IPS-NIHi11 (cell line): ENCODE data around the gene MAGEA4.
"Not testable (repeated sequence)": the region's sequence is repeated elsewhere in the genome, so short reads cannot be mapped to it uniquely, and the experiment has no call there.

Experiments used
- DNase-seq: peaks from one replicate; pipeline ENCODE4 v3.0.0; 2012; ENCODE audit warnings: mixed read lengths, low spot score

Gene MAGEA4

GRCh38 chrX:151912780-151913179 is at the start of gene MAGEA4:
Gene MAGEA4, plus strand, starts transcription at chrX:151912889. Its CDS starts 10,776 bp downstream, at chrX:151923665.
- DNase-seq, result no peak

DNA sequence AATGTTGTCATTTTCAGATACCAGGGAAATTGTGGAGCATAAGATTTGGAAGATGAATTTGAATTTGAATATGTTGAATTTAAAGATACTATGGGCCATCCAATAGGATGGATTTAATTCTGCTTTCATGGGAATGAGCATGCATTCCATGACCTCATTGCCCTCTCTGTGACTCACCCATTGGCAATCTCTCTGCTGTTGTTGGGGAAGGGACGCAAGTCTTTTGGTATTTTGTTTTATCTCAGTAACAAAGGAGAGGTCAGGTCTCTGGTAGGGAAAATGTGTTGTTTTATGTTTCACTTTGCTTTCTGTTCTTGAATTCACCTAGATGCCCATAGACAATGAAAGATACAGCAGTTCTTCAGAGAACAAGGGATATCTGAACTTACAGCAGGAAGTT is 42.1 kb upstream of the MAGEA4 start:
- no peak for DNase-seq

- DNase-seq, result no peak
These were observed 41.4 kb upstream of the MAGEA4 start for GRCh38 chrX:151871244-151871643.

DNA sequence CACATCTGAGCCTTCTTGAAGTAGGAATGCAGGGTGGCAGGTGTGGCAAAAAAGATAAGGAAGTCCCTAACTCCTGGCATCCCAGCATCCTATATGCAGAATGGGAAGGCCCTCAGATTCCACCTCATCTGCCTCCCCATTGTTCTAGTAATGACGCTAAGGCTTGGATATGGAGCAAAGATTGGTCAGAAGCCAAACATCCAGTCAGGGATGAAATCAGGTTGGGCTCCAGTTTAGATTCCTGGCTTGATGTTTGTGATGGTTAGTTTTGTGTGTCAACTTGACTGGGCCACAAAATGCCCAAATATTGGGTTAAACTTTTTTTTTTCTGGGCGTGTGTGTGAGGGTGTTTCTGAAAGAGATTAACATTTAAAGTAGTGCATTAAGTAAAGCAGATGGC is 39.6 kb upstream of the MAGEA4 start:
- DNase-seq, result no peak

DNA sequence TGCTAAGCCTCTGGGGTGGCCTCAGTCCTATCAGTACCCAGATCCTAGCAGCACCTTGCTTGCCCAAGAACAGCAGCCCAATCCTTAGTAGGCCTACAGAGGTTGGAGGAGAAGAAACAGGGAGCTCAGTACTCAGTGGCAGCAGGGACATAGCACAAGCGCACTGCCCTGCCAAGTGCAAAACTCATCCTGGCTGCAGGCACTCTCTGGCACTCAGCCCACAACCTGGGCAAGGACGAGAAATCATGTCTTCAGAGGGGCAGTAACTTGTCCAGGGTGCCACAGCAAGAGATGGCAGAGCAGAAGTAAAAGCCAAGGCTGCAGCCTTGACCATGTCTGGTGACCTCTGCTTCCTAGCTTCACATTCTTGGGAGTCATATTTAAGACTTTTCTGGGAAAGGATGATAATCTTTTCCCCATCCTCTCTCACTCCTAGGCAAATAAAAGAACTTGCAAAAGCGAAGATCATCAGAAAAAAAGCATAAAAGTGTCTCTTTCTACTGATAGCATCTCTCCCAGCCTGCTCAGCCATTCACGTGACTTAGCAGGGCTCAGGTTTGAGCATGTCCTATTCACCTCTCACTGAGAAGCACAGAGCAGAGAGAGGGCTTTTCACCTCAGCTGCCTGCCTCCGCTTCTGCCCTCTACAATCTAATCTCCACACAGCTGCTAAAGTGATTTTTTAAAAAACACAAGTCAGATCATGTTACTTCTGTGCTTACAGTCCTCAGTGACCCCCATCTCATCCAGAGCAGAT is 37.2 kb upstream of the MAGEA4 start:
- DNase-seq, result no peak

- DNase-seq, result no peak
These were observed 34.1 kb upstream of the MAGEA4 start for GRCh38 chrX:151878574-151878973.

DNA sequence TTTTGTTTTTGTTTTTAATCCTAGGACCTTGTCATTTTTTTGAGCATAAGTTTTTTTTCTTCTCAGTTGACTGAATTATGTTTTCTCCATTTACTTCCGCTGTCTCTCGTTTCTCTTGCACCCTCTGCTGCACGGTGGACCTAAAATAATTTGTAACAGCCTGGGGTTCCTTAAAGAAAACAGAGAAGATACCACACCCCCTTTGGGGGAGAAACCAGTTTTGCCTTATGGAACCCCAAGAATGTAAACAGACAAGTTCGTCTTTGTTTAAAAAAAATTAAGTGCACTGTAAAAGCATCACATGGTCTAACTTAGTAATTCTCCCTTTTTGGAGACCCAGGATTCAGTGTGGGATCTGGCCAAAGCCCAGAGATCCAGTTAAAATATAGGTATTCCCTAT is 32.8 kb upstream of the MAGEA4 start:
- DNase-seq, result no peak

- no peak for DNase-seq
These were observed 31.8 kb upstream of the MAGEA4 start for GRCh38 chrX:151880895-151881294.

GRCh38 chrX:151889421-151889820 is 23.3 kb upstream of the MAGEA4 start:
- DNase-seq, result no peak

DNA sequence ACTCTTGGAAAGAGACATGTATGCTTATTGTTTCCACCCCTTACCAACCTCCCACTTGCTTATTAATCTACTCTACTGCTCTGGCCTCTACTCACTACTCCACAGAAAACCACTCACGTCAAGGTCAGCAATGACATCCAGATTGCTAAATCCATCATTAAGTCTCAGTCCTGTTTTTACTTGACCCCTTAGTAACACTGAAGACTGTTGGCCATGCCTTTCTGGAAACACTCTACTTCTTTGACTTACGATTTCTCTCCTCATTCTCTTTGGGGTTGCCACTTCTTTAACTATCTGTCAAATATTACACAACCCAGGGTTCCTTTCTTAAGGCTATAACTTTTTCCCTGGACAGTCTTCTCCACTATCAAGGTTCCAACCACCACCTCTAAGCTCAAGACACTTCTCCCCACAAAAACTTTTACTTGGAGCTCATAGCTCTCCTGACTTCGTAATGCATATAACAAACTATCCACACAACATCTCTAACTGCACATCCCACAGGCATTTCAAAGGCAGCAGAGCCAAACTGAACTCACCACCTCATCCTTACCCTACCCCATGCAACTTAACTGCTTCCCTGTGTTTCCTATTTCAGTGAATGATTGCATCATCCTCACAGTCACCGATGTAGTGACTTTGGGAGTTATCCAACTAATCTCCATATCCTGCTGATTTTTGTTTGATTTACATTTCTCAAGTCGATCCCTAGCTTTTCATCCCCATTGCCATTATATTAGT is 15.8 kb upstream of the MAGEA4 start:
- DNase-seq, result no peak

DNA sequence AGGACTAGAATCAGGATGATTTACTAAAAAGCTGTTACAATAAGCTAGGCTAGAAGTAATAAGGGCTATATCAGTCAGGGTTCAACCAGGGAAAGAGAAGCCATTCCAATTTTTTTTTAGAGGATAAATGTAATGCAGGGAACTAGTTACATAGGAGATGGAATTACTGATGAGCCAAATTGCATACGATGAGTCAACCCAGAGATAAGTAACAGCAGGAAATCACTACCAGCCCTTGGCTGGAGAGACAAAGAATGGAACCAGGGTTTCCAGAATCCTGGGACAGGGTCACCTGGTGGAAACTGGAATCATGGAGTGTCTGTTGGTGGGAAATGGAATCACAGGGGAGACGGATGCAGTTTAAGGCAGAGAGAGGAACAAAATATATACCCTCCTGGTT is 13.1 kb upstream of the MAGEA4 start:
- no peak for DNase-seq

GRCh38 chrX:151901826-151902225 is 10.9 kb upstream of the MAGEA4 start:
- DNase-seq, result no peak

GRCh38 chrX:151902813-151903591 is 9.7 kb upstream of the MAGEA4 start:
- no peak for DNase-seq

DNA sequence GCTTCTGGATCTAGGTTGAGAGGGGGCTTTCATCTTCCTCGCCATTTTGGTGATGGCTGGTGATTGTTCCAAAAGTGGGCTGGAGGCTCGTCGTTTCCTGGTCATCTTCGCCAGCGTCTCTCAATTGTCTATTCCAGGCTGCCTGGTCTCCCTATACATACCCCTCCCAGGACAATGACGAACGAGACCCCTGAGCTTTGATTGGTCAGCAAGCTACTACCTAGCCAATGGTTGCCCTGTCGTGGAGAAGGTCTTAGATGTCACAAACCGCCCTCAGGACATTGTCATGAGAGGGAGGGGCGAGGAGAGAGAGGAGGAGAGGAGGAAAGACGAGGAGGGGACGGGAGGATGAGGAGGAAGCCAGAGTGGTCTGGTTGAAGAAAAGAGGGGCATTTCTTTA is 7.7 kb upstream of the MAGEA4 start:
- DNase-seq, result no peak

- no peak for DNase-seq
These were observed 468 bp upstream of the MAGEA4 start for GRCh38 chrX:151912221-151912620.

- not testable (repeated sequence) for DNase-seq
These were observed 6.0 kb downstream of the MAGEA4 start for GRCh38 chrX:151918736-151919135.

GRCh38 chrX:151919610-151920009 is 6.9 kb downstream of the MAGEA4 start:
- DNase-seq, result no peak

- DNase-seq, result no peak
These were observed 7.4 kb downstream of the MAGEA4 start for GRCh38 chrX:151920101-151920500.

DNA sequence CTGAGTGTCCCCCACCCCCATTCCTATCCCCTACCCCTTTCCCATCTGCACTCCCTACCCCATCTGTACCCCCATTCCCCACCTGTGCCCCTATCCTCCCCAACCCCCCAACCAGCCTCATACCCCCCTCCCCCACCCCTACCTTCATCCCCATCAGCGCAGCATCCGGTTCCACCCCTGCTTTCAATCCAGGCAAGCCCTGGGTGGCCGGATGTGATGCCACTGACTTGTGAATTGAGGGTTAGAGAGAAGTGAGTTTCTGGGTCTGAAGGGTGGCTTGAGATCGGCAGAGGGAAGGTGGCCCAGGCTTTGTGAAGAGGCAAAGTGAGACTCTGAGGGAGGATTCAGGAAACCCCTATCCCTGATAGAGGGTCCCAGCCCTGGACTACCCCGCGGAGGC is 7.8 kb downstream of the MAGEA4 start:
- no peak for DNase-seq

- no peak for DNase-seq
These were observed 8.6 kb downstream of the MAGEA4 start for GRCh38 chrX:151921292-151921691.

- DNase-seq, result no peak
These were observed 9.2 kb downstream of the MAGEA4 start for GRCh38 chrX:151921866-151922265.

- no peak for DNase-seq
These were observed 10.0 kb downstream of the MAGEA4 start for GRCh38 chrX:151922692-151923091.

GRCh38 chrX:151923648-151924047 is 11.0 kb downstream of the MAGEA4 start:
- DNase-seq, result no peak
